ENCODE measurements around the gene C5.
"Not testable (repeated sequence)": the region's sequence is repeated elsewhere in the genome, so short reads cannot be mapped to it uniquely, and the experiment has no call there.

C5 gene

GRCh38 chr9:121048618-121049017 is 1.5 kb downstream of the C5 start:
- DNase-seq (ENCODE audit: insufficient read length, low spot score): no peak
- FAIRE-seq: no peak
- TF ChIP-seq, protein P1, sequence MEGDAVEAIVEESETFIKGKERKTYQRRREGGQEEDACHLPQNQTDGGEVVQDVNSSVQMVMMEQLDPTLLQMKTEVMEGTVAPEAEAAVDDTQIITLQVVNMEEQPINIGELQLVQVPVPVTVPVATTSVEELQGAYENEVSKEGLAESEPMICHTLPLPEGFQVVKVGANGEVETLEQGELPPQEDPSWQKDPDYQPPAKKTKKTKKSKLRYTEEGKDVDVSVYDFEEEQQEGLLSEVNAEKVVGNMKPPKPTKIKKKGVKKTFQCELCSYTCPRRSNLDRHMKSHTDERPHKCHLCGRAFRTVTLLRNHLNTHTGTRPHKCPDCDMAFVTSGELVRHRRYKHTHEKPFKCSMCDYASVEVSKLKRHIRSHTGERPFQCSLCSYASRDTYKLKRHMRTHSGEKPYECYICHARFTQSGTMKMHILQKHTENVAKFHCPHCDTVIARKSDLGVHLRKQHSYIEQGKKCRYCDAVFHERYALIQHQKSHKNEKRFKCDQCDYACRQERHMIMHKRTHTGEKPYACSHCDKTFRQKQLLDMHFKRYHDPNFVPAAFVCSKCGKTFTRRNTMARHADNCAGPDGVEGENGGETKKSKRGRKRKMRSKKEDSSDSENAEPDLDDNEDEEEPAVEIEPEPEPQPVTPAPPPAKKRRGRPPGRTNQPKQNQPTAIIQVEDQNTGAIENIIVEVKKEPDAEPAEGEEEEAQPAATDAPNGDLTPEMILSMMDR (IDR thresholded peaks at IDR 0.05; ENCODE audit: insufficient read depth, missing control alignments): no peak

DNA sequence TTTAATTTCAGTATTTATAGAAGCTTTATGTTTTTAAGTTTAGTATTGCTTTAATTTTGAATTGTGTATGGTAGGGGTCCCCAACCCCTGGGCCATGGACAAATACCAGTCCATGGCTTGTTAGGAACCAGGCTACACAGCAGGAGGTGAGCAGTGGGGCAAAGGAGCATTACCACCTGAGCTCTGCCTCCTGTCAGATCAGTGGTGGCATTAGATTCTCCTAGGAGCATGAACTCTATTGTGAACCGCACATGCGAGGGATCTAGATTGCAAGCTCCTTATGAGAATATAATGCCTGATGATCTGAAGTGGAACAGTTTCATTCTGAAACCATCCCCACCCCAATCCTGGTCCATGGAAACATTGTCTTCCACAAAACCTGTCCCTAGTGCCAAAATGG is 1.9 kb downstream of the C5 start:
- DNase-seq (ENCODE audit: insufficient read length, low spot score): no peak
- TF ChIP-seq, protein P1 (IDR thresholded peaks at IDR 0.05; ENCODE audit: insufficient read depth, missing control alignments): no peak
- no peak for FAIRE-seq

- FAIRE-seq: no peak
These were observed 11.3 kb downstream of the C5 start for GRCh38 chr9:121038804-121039203.

DNA sequence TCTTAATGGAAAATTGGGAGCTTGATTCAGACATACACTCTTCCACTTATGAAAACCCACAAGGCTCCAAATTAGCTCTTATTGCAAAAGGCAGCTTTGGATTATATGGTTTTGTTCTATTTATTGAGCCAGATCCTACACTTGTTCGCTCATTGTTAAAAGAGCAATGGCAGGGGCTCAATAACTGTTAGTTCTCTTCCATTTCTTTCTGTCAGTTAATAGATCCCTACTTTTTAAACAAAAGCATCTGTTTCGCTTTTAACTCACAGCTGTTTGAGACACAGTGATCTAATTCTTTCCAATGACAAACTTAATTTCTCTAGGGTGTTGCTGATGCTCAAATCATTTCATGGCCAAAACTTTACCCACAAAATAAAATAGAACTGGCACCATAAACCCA is 11.7 kb downstream of the C5 start:
- FAIRE-seq: no peak
- TF ChIP-seq, protein P1 (IDR thresholded peaks at IDR 0.05; ENCODE audit: insufficient read depth, missing control alignments): no peak
- no peak for DNase-seq (ENCODE audit: insufficient read length, low spot score)

More at GRCh38 chr9:121038804-121039203, 11.3 kb downstream of the C5 start:
- TF ChIP-seq, protein P1 (IDR thresholded peaks at IDR 0.05; ENCODE audit: insufficient read depth, missing control alignments): no peak
- no peak for DNase-seq (ENCODE audit: insufficient read length, low spot score)

DNA sequence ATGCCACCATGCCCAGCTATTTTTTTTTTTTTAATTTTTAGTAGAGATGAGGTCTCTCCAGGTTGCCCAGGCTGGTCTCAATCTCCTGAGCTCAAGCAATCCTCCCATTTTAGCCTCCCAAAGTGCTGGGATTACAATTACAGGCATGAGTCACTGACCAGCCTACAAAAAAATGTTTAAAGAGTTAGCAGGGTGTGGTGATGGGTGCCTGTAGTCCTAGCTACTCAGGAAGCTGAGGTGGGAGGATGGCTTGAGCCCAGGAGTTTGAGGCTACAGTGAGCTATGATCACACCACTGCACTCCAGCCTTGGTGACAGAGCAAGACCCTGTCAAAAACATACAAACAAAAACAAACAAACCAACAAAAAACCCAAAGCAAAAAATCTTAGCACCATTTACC is 14.4 kb downstream of the C5 start:
- not testable (repeated sequence) for FAIRE-seq; DNase-seq (ENCODE audit: insufficient read length, low spot score)

GRCh38 chr9:121034529-121034928 is 15.5 kb downstream of the C5 start:
- FAIRE-seq: no peak
- TF ChIP-seq, protein P1 (IDR thresholded peaks at IDR 0.05; ENCODE audit: insufficient read depth, missing control alignments): no peak
- no peak for DNase-seq (ENCODE audit: insufficient read length, low spot score)

- FAIRE-seq (no peak), DNase-seq (ENCODE audit: insufficient read length, low spot score) (no peak)
- TF ChIP-seq, protein P1 (IDR thresholded peaks at IDR 0.05; ENCODE audit: insufficient read depth, missing control alignments): no peak
These were observed 20.6 kb downstream of the C5 start for GRCh38 chr9:121029469-121029868.

DNA sequence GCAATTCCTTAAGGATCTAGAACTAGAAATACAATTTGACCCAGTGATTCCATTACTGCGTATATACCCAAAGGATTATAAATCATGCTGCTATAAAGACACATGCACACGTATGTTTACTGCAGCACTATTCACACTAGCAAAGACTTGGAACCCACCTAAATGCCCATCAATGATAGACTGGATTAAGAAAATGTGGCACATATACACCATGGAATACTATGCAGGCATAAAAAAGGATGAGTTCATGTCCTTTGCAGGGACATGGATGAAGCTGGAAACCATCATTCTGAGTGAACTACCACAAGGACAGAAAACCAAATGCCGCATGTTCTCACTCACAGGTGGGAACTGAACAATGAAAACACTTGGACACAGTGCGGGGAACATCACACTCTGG is 21.8 kb downstream of the C5 start:
- not testable (repeated sequence) for FAIRE-seq; DNase-seq (ENCODE audit: insufficient read length, low spot score)
